Suprapubic skin (tissue), 4 donors: ENCODE measurements around the gene TRIO.

Source experiments
- CTCF ChIP-seq, 2 donors: fragments of 200-600 bp in 1 of 2; fragments of 450-650 bp in 1 of 2; sonication (generic) in 1 of 2; IDR thresholded peaks; one replicate each; pipeline ENCODE4 v1.5.1; 2016 to 2019; ENCODE audit warnings: antibody characterized with exemption in 2 of 2, mild to moderate bottlenecking in 1 of 2, moderate library complexity in 1 of 2
- EP300 ChIP-seq: sonication (generic); formaldehyde crosslinking; IDR thresholded peaks from one replicate; pipeline ENCODE4 v1.6.1; 2017; ENCODE audit warnings: antibody characterized with exemption
- POLR2A ChIP-seq, 2 donors: fragments of 450-650 bp; IDR thresholded peaks; one replicate each; pipeline ENCODE4 v1.6.1; 2017; ENCODE audit warnings: antibody characterized with exemption in 2 of 2, mild to moderate bottlenecking in 2 of 2, moderate library complexity in 2 of 2
- POLR2AphosphoS5 ChIP-seq, 3 donors: sonication (generic); formaldehyde crosslinking; IDR thresholded peaks; one replicate each; pipeline ENCODE4 v1.6.1; 2017; ENCODE audit warnings: antibody characterized with exemption in 3 of 3

- TF ChIP-seq POLR2A (IDR thresholded peaks at IDR 0.05): no peak
- TF ChIP-seq CTCF (IDR thresholded peaks at IDR 0.05): no peak
- TF ChIP-seq POLR2AphosphoS5 (IDR thresholded peaks at IDR 0.05): no peak
- no peak for TF ChIP-seq EP300
Observed at GRCh38 chr5:14240359-14240758, 97.2 kb downstream of the TRIO start.
